ENCODE measurements around the gene GDF7. TPM values are rescaled to one million over a fixed set of nuclear protein-coding genes. Genes with fewer than 3 reads are reported as not detected.
A peak's percentile ranks its signal among the peaks of the same experiment; 100 is the strongest.

GDF7 gene
- total and polyA plus RNA-seq, 10 of the 15 experiments (the other 5 are each of a cell fraction or from before 2014, with no cell fraction given) = 0.02 to 0.11 (median 0.04) TPM; not detected in 1

DNA sequence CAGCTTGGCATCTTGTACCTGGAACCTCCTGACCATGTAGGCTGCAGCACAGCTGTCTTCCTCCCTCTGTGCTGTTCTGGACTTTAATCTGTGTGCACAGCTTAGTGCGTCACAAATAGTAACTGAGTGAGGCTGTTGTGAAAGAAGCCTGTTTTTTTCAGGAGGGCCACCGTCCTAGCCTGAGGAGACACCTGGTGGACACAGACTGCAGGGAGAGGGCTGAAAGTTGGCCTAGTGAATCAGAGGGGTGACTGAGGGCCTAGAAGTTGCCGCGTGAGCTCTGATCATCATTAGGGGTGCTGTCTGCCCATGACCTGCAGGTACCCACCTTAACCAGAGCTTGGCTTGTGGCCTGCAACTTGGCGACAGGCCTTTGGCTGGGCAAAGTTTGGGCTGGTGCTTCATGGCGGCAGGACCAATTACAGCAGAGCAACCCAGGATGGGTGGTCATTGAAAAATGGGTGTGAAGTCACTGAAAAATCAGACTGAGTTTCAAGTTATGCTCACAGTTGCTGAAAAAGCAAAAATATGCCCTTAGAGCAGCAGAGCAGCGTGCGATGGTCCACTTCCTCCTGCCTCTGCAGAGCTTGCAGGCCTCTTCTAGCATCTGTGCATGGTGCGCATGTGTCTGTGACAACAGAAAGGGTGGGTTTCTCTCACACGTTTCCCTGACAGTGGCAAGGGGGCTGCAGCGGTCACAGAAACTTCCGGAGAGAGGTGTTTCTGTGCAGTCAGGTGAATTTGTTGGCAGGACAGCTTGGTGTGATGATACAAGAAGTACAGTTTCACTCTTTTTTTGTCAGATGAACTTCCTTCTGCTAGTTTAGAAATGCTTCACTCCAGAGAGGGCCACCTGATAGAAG lies 9.6 kb downstream of the GDF7 start (continued):
- no peak for TF ChIP-seq IKZF1 (conservative IDR thresholded peaks at IDR 0.05)
- no peak for TF ChIP-seq RELA (IDR thresholded peaks at IDR 0.05; ENCODE audit: borderline replicate concordance, partially characterized antibody)
- TF ChIP-seq SUPT20H (IDR thresholded peaks at IDR 0.05; ENCODE audit: borderline replicate concordance, control insufficient read depth, low read depth, low read length) = no peak
- TF ChIP-seq RUNX3 (IDR thresholded peaks at IDR 0.05; ENCODE audit: low read length) = peak; percentile 77
- TF ChIP-seq MTA2 (IDR thresholded peaks at IDR 0.05; ENCODE audit: low read depth) = no peak
- no peak for TF ChIP-seq ASH2L (IDR thresholded peaks at IDR 0.05; ENCODE audit: borderline replicate concordance, low read depth)

DNA sequence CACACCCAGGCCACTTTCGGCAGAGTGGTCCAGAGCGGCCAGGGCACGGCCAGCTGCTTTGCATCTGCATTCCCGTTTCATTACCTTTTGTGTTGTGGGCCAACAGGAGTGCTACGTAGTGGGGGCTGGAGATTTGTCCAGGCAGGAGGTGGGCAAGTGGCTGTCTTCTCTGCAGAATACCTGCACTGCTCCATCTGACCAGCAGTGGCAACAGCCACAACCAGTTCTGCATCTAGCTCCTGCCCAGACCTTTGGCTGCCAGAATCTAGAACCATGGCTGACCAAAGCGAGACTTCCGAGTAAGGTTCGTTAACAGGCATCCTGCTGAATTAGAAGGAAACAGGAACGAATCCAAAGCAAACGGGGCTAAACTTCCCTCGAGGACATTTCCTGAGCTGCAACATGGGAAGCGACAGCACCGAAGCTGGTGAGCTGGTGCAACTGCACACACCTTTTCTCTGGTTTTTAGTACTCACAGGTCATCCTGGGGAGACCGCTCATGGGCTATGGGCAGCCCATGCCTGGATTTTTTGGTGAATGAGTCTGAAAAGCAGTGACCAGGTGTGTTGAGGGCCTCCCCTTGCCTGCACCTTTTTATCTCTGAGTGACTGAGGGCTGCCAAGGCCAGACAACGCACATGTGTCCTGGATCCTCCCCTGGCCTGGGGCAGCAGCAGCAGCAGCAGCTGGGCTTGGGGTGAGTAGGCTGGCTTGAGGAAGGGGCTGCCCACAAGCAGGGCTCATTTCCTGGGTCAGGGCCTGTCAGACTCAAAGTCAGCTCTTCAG lies 10.5 kb downstream of the GDF7 start:
- no peak for FAIRE-seq
- CTCF ChIA-PET = interaction anchor here (0.7 to 7.4 kb wide), 12 partner anchors 12 to 351 kb away, joined by 3 to 82 read pairs (median 4); partner anchors contain the start of gene HS1BP3
- RAD21 ChIA-PET (ENCODE audit: unreplicated experiment) = interaction anchor here (1.0 to 2.9 kb wide), 7 partner anchors 16 to 288 kb away, joined by 3 to 9 read pairs (median 5); no protein-coding TSS in a partner anchor

More for the DNA sequence above, 10.5 kb downstream of the GDF7 start:
- H3K4me3 ChIP-seq = 0 out of 2 replicates have a peak overlapping the region, but pooled peaks have one; percentile 4
- ChIA-PET SMC1A (ENCODE audit: uncharacterized antibody, unreplicated experiment) (interaction anchor here (0.7 to 2.8 kb wide), 7 partner anchors 10 to 348 kb away, joined by 3 to 9 read pairs (median 6); no protein-coding TSS in a partner anchor), POLR2A (no interaction called here)
- no peaks in the 10 kb centered on the region for H4K20me1 ChIP-seq (ENCODE audit: control insufficient read depth, insufficient read depth)
- 13% methylated on average over 15 of the region's 15 CpGs for WGBS (ENCODE audit: insufficient coverage, insufficient replicate concordance, low lambda C conversion rate, missing lambda C conversion rate)
- ATAC-seq (peak; percentile 76), DNase-seq (ENCODE audit: low read depth, low spot score) (peak; percentile 15)
- H3K27me3 ChIP-seq (replicated peaks in 1 of 2; ENCODE audit: control insufficient read depth in 2 of 2, insufficient read depth in 2 of 2, low read length in 1 of 2) = no peaks in the 10 kb centered on the region; a peak in 1 of 4 replicates
- no peak for TF ChIP-seq NFYA (IDR thresholded peaks at IDR 0.05; ENCODE audit: borderline replicate concordance, low read depth, low read length)
- peak; percentile 11; the same call in 1 of the 2 replicates for TF ChIP-seq CBX5 (IDR thresholded peaks at IDR 0.05; ENCODE audit: low read depth)
- no peak for TF ChIP-seq KAT2A (conservative IDR thresholded peaks at IDR 0.05; ENCODE audit: control insufficient read depth, low read depth, low read length)
- no peak for TF ChIP-seq HDAC2 (IDR thresholded peaks at IDR 0.05)
- TF ChIP-seq MTA3 (IDR thresholded peaks at IDR 0.05; ENCODE audit: borderline replicate concordance, low read length) = 0 out of 2 replicates have a peak, but pooled peaks have one; percentile 13
- TF ChIP-seq SRF (IDR thresholded peaks at IDR 0.05; ENCODE audit: low read depth in 2 of 2, low read length in 2 of 2) = peak; percentile 12 to 60; a peak in 2 of 4 replicates
- TF ChIP-seq CTCF (IDR thresholded peaks at IDR 0.05 in 2 of 3, conservative IDR thresholded peaks at IDR 0.05 in 1 of 3; ENCODE audit: control insufficient read depth in 2 of 3, extremely low read depth in 1 of 3, insufficient read depth in 1 of 3, low read depth in 3 of 3, low read length in 3 of 3) = peak in 2 of 3 experiments; percentile 29 to 54; a peak in 4 of 6 replicates
- 0 out of 2 replicates have a peak, but pooled peaks have one; percentile 13 for TF ChIP-seq YY1 (IDR thresholded peaks at IDR 0.05; ENCODE audit: low read depth, low read length)
- no peaks in the 10 kb centered on the region for H3K79me2 ChIP-seq (ENCODE audit: control insufficient read depth, insufficient read depth, low read length)
- peak overlapping the region; percentile 80 for H3K4me2 ChIP-seq (ENCODE audit: control insufficient read depth, insufficient read depth)
- intact Hi-C loops (cut with micrococcal nuclease; ENCODE audit: unreplicated experiment) = no loop called here
- no peaks in the 10 kb centered on the region; a peak in 2 of 4 replicates for H3K36me3 ChIP-seq (ENCODE audit: control insufficient read depth in 2 of 2, insufficient read depth in 2 of 2, low read length in 1 of 2)
- peaks cover 37% of the 10 kb centered on the region for H3K4me1 ChIP-seq (ENCODE audit: control insufficient read depth, insufficient read depth, low read length)
- H3K27ac ChIP-seq (ENCODE audit: control insufficient read depth, insufficient read depth) = peak overlapping the region; percentile 69
- H3K9ac ChIP-seq (ENCODE audit: control insufficient read depth, insufficient read depth, low read length) = peak overlapping the region; percentile 19; the same call in 1 of the 2 replicates
- H2AFZ ChIP-seq (ENCODE audit: control insufficient read depth, low read depth, low read length) = peak overlapping the region; percentile 70
- no peaks in the 10 kb centered on the region for H3K9me3 ChIP-seq (replicated peaks; ENCODE audit: control insufficient read depth, insufficient read depth, low read length)
- in situ Hi-C loops (cut with MboI) = no loop called here
- BruUV-seq (replicated peaks) = no TSS peak
